ENCODE results near the gene SYT4.

Gene SYT4

DNA sequence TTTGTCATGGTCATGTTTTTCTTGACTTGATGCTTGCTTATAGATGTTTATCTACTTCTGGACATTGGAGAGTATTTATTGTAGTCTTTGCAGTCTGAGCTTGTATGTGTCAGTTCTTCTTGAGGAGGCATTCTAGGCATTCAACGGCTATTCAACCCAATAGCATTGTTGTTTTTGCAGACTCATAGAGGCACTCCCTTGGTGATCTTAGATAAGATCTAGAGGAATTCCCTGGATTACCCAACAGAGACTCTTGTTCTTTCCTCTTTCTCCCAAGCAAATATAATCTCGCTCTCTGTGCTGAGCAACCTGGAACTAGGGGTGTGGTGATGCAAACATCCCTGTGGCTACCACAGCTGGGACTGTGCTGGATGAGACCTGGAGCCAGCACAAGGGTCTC is 40.4 kb downstream of the SYT4 start:
- no peak for DNase-seq
- in situ Hi-C loops (cut with MboI; ENCODE audit: low pct_unique_long_range_greater_than_20kb, low sequenced_read_pairs): no loop called here

DNA sequence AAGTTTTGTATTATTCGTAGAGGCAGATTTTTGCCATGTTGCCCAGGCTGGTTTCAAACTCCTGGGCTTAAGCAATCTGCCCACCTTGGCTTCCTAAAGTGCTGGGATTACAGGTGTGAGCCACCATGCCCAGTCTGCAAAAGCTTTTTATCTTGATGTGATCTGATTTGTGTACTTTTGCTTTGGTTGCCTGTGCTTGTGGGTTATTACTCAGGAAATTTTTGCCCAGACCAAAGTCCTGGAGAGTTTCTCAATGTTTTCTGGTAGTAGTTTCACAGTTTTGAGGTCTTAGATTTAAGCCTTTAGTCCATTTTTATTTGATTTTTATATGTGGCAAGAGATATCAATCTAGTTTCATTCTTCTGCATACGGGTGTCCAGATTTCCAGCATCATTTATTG is 42.4 kb downstream of the SYT4 start:
- no peak for DNase-seq
- in situ Hi-C loops (cut with MboI; ENCODE audit: low pct_unique_long_range_greater_than_20kb, low sequenced_read_pairs): no loop called here

DNA sequence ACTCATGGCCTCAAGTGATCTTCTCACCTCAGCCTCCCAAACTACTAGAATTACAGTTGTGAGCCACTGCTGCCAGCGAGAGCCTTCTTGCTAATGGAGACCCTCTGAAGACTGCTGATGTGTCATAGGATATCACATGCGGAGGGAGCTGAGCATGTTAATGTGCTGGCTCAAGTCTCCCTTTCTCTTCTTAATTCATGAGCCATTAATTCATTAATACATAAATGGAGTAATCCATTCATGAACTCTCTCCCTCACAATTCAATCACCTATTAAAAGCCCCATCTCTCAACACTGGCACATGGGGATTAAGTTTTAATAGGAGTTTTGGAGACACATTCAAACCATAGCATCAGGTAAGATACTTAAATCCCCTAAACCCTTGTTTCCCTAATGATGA is 54.8 kb downstream of the SYT4 start:
- in situ Hi-C loops (cut with MboI; ENCODE audit: low pct_unique_long_range_greater_than_20kb, low sequenced_read_pairs): no loop called here
- DNase-seq: no peak

DNA sequence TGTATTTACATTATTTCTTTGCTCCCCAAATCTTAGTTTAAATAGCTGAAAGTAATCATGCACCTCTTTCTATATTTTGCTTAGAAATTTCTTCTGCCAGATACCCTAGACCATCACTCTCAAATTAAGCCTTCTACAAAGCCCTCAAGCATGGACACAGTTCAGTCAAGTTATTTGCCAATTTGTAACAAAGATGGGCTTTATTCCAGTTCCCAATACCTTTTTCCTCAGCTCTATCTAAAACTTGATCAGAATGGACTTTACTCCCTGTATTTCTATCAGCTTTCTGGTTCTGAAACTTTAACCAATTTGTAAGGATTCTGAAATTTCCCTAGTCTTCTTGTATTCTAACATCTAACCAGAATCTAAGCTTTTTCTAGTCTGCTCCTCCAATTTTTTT is 56.6 kb downstream of the SYT4 start:
- no peak for DNase-seq
- in situ Hi-C loops (cut with MboI; ENCODE audit: low pct_unique_long_range_greater_than_20kb, low sequenced_read_pairs): no loop called here

Data from KBM-7 (cell line).